ENCODE data around the gene PHAF1. TPM values are rescaled to one million over a fixed set of nuclear protein-coding genes. Genes with fewer than 3 reads are reported as not detected.

The PHAF1 gene
- total and polyA plus RNA-seq, 9 of the 15 experiments (the other 6 are each of a cell fraction or from before 2014, with no cell fraction given): 5.1 to 25.4 (median 13.8) TPM

- TF ChIP-seq CGGBP1 (CRISPR knock-in tag; IDR thresholded peaks at IDR 0.05): no peak
- no peak for TF ChIP-seq ZC3H4 (CRISPR knock-in tag; IDR thresholded peaks at IDR 0.05; ENCODE audit: borderline replicate concordance)
- TF ChIP-seq BCOR (IDR thresholded peaks at IDR 0.05): no peak
- TF ChIP-seq MEIS2 (IDR thresholded peaks at IDR 0.05; ENCODE audit: partially characterized antibody): no peak
- no peak for TF ChIP-seq ZNF57 (CRISPR knock-in tag; IDR thresholded peaks at IDR 0.05)
- no peak for TF ChIP-seq MCM3 (IDR thresholded peaks at IDR 0.05)
- TF ChIP-seq ZNF41 (CRISPR knock-in tag; conservative IDR thresholded peaks at IDR 0.05): no peak
- no peak for TF ChIP-seq NBN (IDR thresholded peaks at IDR 0.05; ENCODE audit: low read depth)
- no peak for TF ChIP-seq THRAP3 (IDR thresholded peaks at IDR 0.05; ENCODE audit: borderline replicate concordance)
- TF ChIP-seq COPS2 (conservative IDR thresholded peaks at IDR 0.05): no peak
- no peak for TF ChIP-seq ZNF79 (CRISPR knock-in tag; IDR thresholded peaks at IDR 0.05; ENCODE audit: low read depth)
- TF ChIP-seq PPARD (CRISPR knock-in tag; IDR thresholded peaks at IDR 0.05): no peak
- no peak for TF ChIP-seq ZNF444 (CRISPR knock-in tag; IDR thresholded peaks at IDR 0.05)
- no peak for TF ChIP-seq TAF15 (IDR thresholded peaks at IDR 0.05; ENCODE audit: low read depth, low read length)
- TF ChIP-seq AFF1 (IDR thresholded peaks at IDR 0.05; ENCODE audit: low read depth in 1 of 2, partially characterized antibody in 2 of 2): no peak
- peak; percentile 71 to 73; a peak in 3 of 4 replicates for TF ChIP-seq MAZ (CRISPR knock-in tag; conservative IDR thresholded peaks at IDR 0.05 in 1 of 2, IDR thresholded peaks at IDR 0.05 in 1 of 2)
- TF ChIP-seq ZNF609 (CRISPR knock-in tag; IDR thresholded peaks at IDR 0.05; ENCODE audit: borderline replicate concordance): no peak
- peak; percentile 79 for TF ChIP-seq NKRF (IDR thresholded peaks at IDR 0.05; ENCODE audit: borderline replicate concordance)
These were observed 82.4 kb downstream of the PHAF1 start, which contains the start of gene E2F4 (continued) for GRCh38 chr16:67191995-67192681.

Data from K562 (cell line).